HuH-7.5 (cell line): ENCODE measurements around the gene RIIAD1.
"Not testable (repeated sequence)": the region's sequence is repeated elsewhere in the genome, so short reads cannot be mapped to it uniquely, and the experiment has no call there.

Experiments used
- DNase-seq: peaks from one replicate; pipeline ENCODE4 v3.0.0; 2011; ENCODE audit warnings: low spot score

Gene RIIAD1, protein sequence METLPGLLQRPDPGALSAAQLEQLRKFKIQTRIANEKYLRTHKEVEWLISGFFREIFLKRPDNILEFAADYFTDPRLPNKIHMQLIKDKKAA

GRCh38 chr1:151720974-151721787 lies at the start of gene RIIAD1:
RIIAD1 (plus strand) TSS chr1:151721522; CDS start chr1:151721537, 15 bp downstream.
- DNase-seq: peak; percentile 62

DNA sequence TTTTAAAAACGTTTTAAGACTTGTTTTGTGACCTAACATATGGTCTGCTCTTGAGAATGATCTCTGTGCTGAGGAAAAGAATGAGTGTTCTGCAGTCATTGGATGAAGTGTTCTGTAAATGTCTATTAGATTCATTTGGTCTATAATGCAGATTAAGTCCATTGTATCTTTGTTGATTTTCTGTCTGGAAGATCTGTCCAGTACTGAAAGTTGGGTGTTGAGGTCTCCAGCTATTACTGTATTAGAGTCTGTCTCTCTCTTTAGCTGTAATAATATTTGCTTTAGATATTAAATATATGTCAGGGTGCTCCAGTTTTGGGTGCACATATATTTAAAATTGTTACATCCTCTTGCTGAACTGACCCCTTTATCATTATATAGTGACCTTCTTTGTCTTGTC lies 47.9 kb upstream of the RIIAD1 start:
- no peak for DNase-seq

- no peak for DNase-seq
Measured at GRCh38 chr1:151680391-151680790, 40.9 kb upstream of the RIIAD1 start.

DNA sequence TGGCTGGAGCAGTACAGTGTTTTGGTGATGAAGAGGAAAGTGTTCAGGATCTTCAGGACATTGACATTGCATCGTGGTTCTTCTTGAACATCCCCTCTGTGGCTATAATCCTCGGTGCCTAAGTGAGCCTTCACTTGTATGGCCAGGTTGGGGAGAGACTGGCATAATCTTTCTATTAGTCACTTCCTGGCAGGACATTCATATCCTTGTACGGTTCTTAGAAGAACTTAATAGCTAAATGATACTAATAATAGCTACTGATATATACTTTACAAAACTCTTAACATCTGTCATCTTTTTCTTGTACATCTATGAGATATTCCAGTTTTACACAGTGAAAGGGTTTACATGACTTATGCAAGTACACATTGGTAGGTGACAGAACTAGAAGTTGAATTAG lies 40.5 kb upstream of the RIIAD1 start:
- no peak for DNase-seq

DNA sequence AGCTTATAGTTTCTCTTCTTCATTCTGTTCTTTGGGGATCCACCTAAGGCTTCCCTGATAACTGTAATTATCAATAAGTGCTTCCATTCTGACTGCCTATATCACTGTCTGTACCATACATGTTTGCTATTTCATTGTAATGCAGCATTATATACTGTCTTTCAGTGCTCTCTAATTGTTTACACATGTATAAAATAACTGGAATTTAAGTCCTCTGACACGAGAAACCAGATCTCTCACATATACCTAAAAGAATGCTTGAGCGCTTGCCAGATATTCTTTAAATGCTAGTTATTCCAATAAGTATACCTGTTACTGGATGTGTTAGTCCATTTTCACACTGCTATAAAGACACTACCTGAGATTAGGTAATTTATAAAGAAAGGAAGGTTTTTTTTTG lies 39.4 kb upstream of the RIIAD1 start:
- no peak for DNase-seq

GRCh38 chr1:151682901-151683300 lies 38.4 kb upstream of the RIIAD1 start:
- DNase-seq: not testable (repeated sequence)

DNA sequence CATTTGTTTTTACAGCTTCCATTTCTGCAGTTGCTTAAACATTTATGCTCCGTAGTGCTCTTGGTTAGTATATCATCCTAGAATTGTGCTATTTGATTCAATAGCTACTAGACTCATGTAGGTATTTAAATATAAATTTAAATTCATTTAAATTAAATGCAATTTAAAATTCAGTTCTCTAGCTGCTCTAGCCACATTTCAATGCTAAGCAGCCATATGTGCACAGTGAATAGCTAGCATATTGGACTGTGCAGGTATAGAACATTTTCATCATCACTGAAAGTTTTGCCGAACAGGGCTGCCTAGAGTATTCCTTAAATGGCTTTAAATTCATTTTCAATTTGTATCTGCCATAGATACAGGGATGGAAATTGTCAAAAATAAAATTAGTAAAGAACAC lies 37.2 kb upstream of the RIIAD1 start:
- no peak for DNase-seq

GRCh38 chr1:151686561-151686960 lies 34.8 kb upstream of the RIIAD1 start:
- no peak for DNase-seq

GRCh38 chr1:151689494-151689893 lies 31.8 kb upstream of the RIIAD1 start:
- DNase-seq: no peak

GRCh38 chr1:151692226-151692625 lies 29.1 kb upstream of the RIIAD1 start:
- DNase-seq: no peak

GRCh38 chr1:151693057-151693651 lies 28.2 kb upstream of the RIIAD1 start:
- no peak for DNase-seq

DNA sequence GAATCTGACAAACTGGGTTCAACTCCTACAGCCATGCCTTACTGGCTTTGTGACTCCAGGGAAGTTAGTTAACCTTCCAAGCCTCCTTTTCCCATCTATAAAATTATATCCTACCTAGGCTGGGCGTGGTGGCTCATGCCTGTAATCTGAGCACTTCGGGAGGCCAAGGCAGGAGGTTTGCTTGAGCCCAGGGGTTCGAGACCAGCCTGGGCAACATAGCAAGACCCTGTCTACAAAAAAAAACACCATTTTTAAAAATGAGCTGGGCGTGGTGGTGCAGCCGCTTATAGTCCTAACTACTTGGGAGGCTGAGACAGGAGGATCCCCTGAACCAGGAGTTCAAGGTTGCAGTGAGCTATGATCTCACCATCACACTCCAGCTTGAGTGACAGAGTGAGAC lies 19.8 kb upstream of the RIIAD1 start:
- no peak for DNase-seq

DNA sequence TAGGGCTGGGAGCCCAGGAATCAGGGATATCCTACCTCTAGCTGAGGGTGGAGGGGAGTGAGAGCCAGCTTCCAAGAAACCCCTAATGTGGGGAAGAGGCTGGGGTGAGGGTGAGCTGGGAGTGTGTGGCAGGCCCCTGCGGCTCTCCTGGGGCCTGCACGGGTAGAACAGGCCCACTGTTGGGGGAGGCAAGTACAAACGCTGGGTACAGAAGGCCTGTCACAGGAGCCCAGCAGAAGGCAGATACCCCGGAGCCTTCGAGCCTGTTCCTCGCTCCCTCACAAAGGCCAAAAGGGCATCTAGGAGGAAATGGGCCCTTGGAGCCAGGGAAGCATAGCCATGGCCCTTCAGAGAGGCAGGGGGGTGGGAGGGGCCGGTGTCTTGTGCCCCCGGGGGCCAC lies 18.4 kb upstream of the RIIAD1 start:
- DNase-seq: no peak

- no peak for DNase-seq
Measured at GRCh38 chr1:151703813-151704212, 17.5 kb upstream of the RIIAD1 start.

- DNase-seq: no peak
Measured at GRCh38 chr1:151704246-151704645, 17.1 kb upstream of the RIIAD1 start.

DNA sequence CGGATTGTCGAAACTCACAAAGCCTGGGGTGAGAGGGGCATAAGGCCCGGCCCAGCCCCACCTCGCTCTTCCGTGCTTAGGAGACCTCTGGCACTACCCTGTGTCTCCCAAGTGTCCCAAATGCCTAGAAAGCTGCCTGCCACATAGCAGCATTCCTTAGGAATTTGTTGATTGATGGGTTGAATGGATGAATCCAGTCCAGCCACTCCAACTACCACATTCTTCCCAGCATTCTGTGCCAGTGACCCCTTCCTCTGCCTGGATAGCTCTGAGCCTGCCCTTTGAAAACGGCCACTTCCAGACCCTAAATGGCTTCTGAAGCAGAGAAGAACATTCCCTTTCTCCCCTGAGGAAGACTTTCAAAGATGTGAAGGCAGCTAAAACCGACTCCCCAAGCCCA lies 16.2 kb upstream of the RIIAD1 start:
- no peak for DNase-seq

GRCh38 chr1:151705753-151706463 lies 15.4 kb upstream of the RIIAD1 start:
- DNase-seq: no peak

DNA sequence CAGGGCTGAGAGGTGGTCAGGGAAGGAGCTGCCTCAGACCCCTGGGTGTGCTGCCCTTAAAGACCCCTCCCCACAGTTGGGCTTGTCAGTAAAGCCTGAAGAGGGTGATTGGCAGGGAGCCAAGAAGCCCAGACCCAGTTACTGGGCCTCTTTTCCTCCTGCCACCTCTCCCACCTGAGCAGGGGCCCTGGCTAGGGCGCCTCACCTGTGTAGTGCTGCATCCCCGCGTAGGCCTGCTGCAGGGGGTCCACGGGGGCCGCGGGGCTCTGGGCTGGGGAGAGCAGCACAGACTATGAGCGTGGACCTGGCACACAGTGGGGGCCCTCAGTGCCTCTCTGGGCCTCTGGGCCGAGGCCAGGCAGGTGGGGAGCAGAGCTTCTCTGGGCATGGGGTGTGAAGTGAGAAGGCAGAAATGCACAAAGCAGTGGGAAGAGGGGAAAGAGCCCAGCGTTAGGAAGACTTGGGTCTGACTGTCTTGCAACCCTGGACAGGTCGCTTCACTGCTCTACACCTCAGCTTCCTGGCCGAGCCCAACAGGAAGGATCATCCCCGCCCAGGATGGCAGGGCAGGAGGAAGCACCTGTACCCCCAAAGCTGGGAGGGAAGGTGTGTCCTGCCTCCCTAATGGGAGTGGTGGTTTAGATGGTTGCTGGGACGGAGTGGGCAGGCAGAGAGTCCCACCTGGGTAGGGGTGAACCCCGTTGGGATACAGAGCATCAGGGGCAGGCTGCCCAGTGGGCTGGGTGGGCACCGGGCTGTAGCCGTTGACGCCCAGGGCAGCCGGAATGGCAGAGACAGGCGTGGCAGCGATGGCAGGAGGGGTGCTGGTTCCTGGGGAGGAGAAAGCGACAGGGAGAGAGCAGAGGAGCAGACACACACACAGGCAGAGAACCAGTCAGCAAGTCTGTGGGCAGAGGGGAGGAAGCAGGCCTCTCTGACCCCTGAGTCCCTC lies 14.6 kb upstream of the RIIAD1 start:
- DNase-seq: no peak

GRCh38 chr1:151707541-151708065 lies 13.7 kb upstream of the RIIAD1 start:
- no peak for DNase-seq

GRCh38 chr1:151708891-151709290 lies 12.4 kb upstream of the RIIAD1 start:
- DNase-seq: no peak

DNA sequence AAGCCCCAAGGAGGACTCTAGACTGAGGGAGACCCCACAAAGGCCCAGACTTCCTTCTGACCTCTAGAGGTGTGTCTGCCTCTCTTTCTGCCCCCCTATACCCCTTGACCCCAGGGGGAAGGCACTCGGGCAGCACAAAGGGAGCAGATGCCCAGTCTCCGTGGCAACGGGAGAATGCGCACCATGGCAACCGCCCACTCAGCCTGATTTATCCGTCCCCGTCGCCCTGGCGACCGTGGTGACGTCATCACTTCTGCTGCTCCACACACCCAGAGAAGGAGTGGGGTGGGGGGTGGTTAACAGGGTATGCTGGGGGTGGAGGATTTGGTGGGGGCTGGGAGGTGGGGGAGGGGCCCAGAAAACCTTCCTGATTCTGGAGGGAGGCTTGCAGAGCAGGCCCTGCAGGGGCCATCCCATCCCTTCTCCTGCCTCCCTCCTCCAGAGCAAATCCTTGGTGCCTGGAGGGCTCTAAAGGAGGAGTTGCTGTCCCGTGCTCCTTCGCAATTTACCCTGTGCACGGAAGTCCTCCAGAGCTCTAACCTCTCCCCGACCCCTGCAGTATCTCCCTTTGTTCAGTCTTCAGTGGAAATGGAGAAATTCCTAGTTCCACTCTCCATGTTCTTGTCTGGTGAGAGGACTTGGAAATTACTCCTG lies 11.0 kb upstream of the RIIAD1 start:
- no peak for DNase-seq
